Mesenchymal stem cell (in vitro differentiated cells and primary cell): Measurements from ENCODE around the gene SPSB2.

Source experiments
- DNase-seq: peaks from one replicate; pipeline ENCODE4 v3.0.0-alpha.2; 2013
- H2AFZ ChIP-seq: one replicate; pipeline ENCODE4 v1.6.1; 2013; ENCODE audit warnings: low read depth, mild to moderate bottlenecking, control low read depth, inconsistent platforms, low read length, moderate library complexity
- H2AK5ac ChIP-seq: 2 replicates; pipeline ENCODE4 v1.6.1; 2013; ENCODE audit warnings: low read length, moderate library complexity, mild to moderate bottlenecking, inconsistent platforms; ENCODE audit not compliant: severe bottlenecking
- H2BK120ac ChIP-seq: one replicate; pipeline ENCODE4 v1.6.1; 2013; ENCODE audit warnings: low read depth, mild to moderate bottlenecking, inconsistent platforms, low read length, moderate library complexity
- H2BK12ac ChIP-seq, 2 experiments: one replicate each; pipeline ENCODE4 v1.6.1; 2013; ENCODE audit warnings: inconsistent platforms in 2 of 2, low read length in 2 of 2, mild to moderate bottlenecking in 2 of 2, moderate library complexity in 2 of 2, control low read depth in 1 of 2
- H2BK15ac ChIP-seq: one replicate; pipeline ENCODE4 v1.6.1; 2013; ENCODE audit warnings: mild to moderate bottlenecking, low read depth, inconsistent platforms; ENCODE audit not compliant: poor library complexity, severe bottlenecking
- H2BK5ac ChIP-seq: 2 replicates; pipeline ENCODE4 v1.6.1; 2013; ENCODE audit warnings: low read depth, mild to moderate bottlenecking, low read length, control low read depth, inconsistent platforms; ENCODE audit not compliant: poor library complexity, severe bottlenecking
- H3K14ac ChIP-seq, 2 experiments: one replicate each; pipeline ENCODE4 v1.6.1; 2013; ENCODE audit warnings: inconsistent platforms in 2 of 2, low read length in 2 of 2, control low read depth in 1 of 2, mild to moderate bottlenecking in 1 of 2, moderate library complexity in 1 of 2
- H3K18ac ChIP-seq, 2 experiments: one replicate each; pipeline ENCODE4 v1.6.1; 2013; ENCODE audit warnings: inconsistent platforms in 2 of 2, low read length in 2 of 2, control low read depth in 1 of 2, low read depth in 1 of 2, mild to moderate bottlenecking in 1 of 2
- H3K23ac ChIP-seq, 2 experiments: one replicate each; pipeline ENCODE4 v1.6.1; 2013; ENCODE audit warnings: inconsistent platforms in 2 of 2, low read length in 2 of 2, mild to moderate bottlenecking in 2 of 2, moderate library complexity in 2 of 2, control low read depth in 1 of 2
- H3K27ac ChIP-seq: 2 replicates; pipeline ENCODE4 v1.5.1; 2013; ENCODE audit warnings: mild to moderate bottlenecking, moderate library complexity, low read length, control low read depth, inconsistent platforms; ENCODE audit not compliant: poor library complexity, severe bottlenecking
- H3K27me3 ChIP-seq, 2 experiments: 2 replicates each; pipeline versions ENCODE4 v1.6.1 to v1.7.0; 2013; ENCODE audit warnings: low read length in 2 of 2, mild to moderate bottlenecking in 2 of 2, moderate library complexity in 2 of 2, control low read depth in 1 of 2, inconsistent platforms in 1 of 2; ENCODE audit not compliant: control insufficient read depth in 1 of 2, insufficient read depth in 1 of 2
- H3K36me3 ChIP-seq, 2 experiments: 2 replicates each; pipeline versions ENCODE4 v1.6.1 to v1.7.0; 2013; ENCODE audit warnings: low read length in 2 of 2, control low read depth in 1 of 2, inconsistent platforms in 1 of 2, low read depth in 1 of 2, mild to moderate bottlenecking in 1 of 2; ENCODE audit not compliant: insufficient read depth in 2 of 2, control insufficient read depth in 1 of 2
- H3K4ac ChIP-seq, 2 experiments: one replicate each; pipeline ENCODE4 v1.6.1; 2013; ENCODE audit warnings: inconsistent platforms in 2 of 2, low read length in 2 of 2, mild to moderate bottlenecking in 2 of 2, moderate library complexity in 2 of 2, control low read depth in 1 of 2, low read depth in 1 of 2
- H3K4me1 ChIP-seq: 2 replicates; pipeline ENCODE4 v1.6.1; 2013; ENCODE audit warnings: low read depth, low read length, control low read depth; ENCODE audit not compliant: control insufficient read depth, insufficient read depth
- H3K4me2 ChIP-seq: 2 replicates; pipeline ENCODE4 v1.6.1; 2013; ENCODE audit warnings: low read length, mild to moderate bottlenecking, inconsistent platforms; ENCODE audit not compliant: poor library complexity, severe bottlenecking
- H3K4me3 ChIP-seq, 2 experiments: 2 replicates each; pipeline versions ENCODE4 v1.5.1 to v1.7.0; 2013; ENCODE audit warnings: low read length in 2 of 2, mild to moderate bottlenecking in 2 of 2, control low read depth in 1 of 2, low read depth in 1 of 2; ENCODE audit not compliant: insufficient read depth in 1 of 2
- H3K79me1 ChIP-seq: replicated peaks from 2 replicates; pipeline ENCODE4 v1.6.1; 2013; ENCODE audit warnings: mild to moderate bottlenecking, control low read depth, low read length, inconsistent platforms; ENCODE audit not compliant: poor library complexity, severe bottlenecking
- H3K9ac ChIP-seq: 2 replicates; pipeline ENCODE4 v1.7.0; 2013; ENCODE audit warnings: mild to moderate bottlenecking, low read length, moderate library complexity
- H3K9me3 ChIP-seq: 2 replicates; pipeline ENCODE4 v1.7.0; 2013; ENCODE audit warnings: mild to moderate bottlenecking, low read length; ENCODE audit not compliant: control insufficient read depth
- H4K8ac ChIP-seq: one replicate; pipeline ENCODE4 v1.6.1; 2013; ENCODE audit warnings: inconsistent platforms, mild to moderate bottlenecking, low read length, moderate library complexity
- H4K91ac ChIP-seq: one replicate; pipeline ENCODE4 v1.6.1; 2013; ENCODE audit warnings: mild to moderate bottlenecking, low read length, inconsistent platforms
- WGBS: methylation state at CpG from one replicate; pipeline ENCODE4 v1.1.7; 2013; ENCODE audit warnings: mixed read lengths; 5-methylcytosine and 5-hydroxymethylcytosine counted together

Gene SPSB2

DNA sequence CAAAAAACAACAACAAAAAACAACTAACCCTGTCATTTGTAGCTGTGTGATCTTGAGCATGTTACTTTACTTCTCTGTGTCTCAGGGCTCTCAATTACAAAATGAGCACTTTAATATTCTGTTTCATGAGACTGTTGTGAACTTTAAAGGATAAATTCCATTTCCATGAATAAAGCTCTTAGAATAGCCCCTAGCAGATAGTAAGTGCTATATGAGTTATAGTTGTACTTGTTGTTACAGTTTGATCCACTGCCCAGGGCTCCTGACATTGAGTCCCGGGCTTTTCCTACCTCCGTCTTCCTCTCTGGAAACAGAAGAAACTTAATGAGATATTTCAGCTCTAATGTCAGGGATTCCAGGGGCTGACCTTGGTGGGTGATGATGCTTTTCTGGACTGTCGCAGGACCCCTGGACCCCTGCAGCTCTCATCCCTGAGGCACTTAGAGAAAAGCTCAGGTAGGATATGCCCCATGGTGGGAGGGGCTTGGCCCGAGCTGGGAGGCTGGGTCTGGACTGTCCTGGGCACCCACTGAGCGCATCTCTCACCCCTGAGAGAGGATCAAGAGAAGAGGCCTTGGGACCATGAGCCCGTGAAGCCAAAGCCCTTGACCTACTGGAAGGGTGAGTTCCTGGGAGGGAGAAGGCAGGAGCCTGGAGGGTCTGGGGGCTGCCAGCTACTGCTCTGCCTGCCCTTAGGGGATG, 39.8 kb downstream of the SPSB2 start:
- Histone ChIP-seq H2AFZ (no peak overlapping the region), H2BK5ac (no peak overlapping the region), H3K27ac (no peak overlapping the region), H3K9me3 (no peaks in the 10 kb centered on the region), H3K79me1 (peaks cover 40% of the 10 kb centered on the region), H3K14ac (no peak overlapping the region), H2AK5ac (no peak overlapping the region), H3K9ac (no peak overlapping the region), H2BK120ac (no peak overlapping the region), H4K91ac (no peak overlapping the region), H2BK15ac (no peak overlapping the region), H3K18ac (no peak overlapping the region), H4K8ac (no peak overlapping the region), H3K4ac (no peak overlapping the region), H3K4me1 (peaks cover 13% of the 10 kb centered on the region), H3K27me3 (no peaks in the 10 kb centered on the region), H3K23ac (no peak overlapping the region), H2BK12ac (no peak overlapping the region), H3K4me3 (no peak overlapping the region), H3K36me3 (peaks cover 59 to 70% of the 10 kb centered on the region in 2 experiments), H3K4me2 (no peak overlapping the region)
- no peak for DNase-seq
- WGBS, result 91% methylated on average over 6 of the region's 6 CpGs

DNA sequence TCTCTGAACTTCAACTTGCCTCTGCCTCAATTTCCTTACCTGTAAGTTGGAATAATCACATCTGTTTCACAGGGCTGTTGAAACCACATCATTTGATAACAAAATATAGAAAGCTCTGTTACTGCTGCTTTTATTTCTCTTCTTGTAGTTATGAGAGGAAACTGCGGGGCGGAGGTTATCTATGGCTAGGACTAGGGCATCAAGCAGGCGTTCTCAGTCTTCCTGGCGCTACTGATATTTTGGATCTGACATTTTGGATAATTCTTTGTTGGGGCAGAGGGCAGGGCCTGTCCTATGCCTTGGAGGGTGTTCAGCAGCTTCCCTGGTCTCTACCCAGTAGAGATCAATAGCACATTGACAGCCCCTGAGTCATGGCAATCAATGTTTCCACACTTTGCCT, 41.0 kb downstream of the SPSB2 start:
- Histone ChIP-seq H2AFZ (no peak overlapping the region), H2BK12ac (no peak overlapping the region), H4K91ac (no peak overlapping the region), H3K4me2 (no peak overlapping the region), H3K9me3 (no peaks in the 10 kb centered on the region), H2BK5ac (no peak overlapping the region), H3K4me3 (no peak overlapping the region), H2BK15ac (no peak overlapping the region), H4K8ac (no peak overlapping the region), H3K27me3 (no peaks in the 10 kb centered on the region), H3K23ac (no peak overlapping the region), H3K36me3 (peaks cover 47 to 57% of the 10 kb centered on the region in 2 experiments), H3K18ac (no peak overlapping the region), H3K9ac (no peak overlapping the region), H3K27ac (no peak overlapping the region), H2BK120ac (no peak overlapping the region), H3K4ac (no peak overlapping the region), H3K79me1 (peaks cover 34% of the 10 kb centered on the region), H2AK5ac (no peak overlapping the region), H3K14ac (no peak overlapping the region), H3K4me1 (peaks cover 21% of the 10 kb centered on the region)
- 98% methylated on average over 4 of the region's 4 CpGs for WGBS
- no peak for DNase-seq

DNA sequence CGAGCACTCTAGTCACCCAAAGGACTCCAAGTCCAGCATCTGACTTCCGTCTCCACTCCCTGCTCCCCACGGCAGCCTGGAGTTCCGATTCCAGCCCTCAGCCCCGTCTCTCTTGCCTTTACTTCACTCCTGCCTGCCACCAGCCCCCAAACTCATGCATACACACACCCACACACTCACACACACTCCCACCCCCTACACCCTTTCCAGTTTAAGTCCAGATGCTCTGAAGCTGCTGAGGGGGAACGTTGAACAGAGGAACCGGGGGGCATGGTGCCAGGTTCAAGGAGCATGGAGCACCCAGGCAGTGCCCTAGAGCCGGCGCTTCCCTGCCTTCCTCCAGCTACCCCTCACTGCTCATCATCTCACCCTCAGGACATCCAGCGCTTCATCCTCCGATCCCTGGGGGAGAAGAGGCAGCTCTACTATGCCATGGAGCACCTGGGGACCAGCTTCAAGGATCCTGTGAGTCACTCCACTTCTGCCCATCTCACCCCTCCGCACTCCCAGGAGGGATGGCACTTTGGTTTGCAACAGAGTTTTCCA, 41.6 kb downstream of the SPSB2 start:
- peaks cover 35% of the 10 kb centered on the region for H3K79me1 ChIP-seq
- H4K8ac ChIP-seq, result no peak overlapping the region
- no peak overlapping the region for H2AFZ ChIP-seq
- no peak overlapping the region for H4K91ac ChIP-seq
- no peak overlapping the region for H3K18ac ChIP-seq
- H3K36me3 ChIP-seq, result peaks cover 43 to 51% of the 10 kb centered on the region in 2 experiments
- no peak overlapping the region for H2BK15ac ChIP-seq
- no peak overlapping the region for H3K4me2 ChIP-seq
- H2AK5ac ChIP-seq, result no peak overlapping the region
- H3K9ac ChIP-seq, result no peak overlapping the region
- H3K27me3 ChIP-seq, result no peaks in the 10 kb centered on the region
- no peak overlapping the region for H2BK120ac ChIP-seq
- H3K23ac ChIP-seq, result no peak overlapping the region
- 96% methylated on average over 12 of the region's 12 CpGs for WGBS
- no peak for DNase-seq
- H3K27ac ChIP-seq, result no peak overlapping the region
- no peak overlapping the region for H2BK5ac ChIP-seq
- H3K9me3 ChIP-seq, result no peaks in the 10 kb centered on the region
- H3K4me1 ChIP-seq, result peaks cover 24% of the 10 kb centered on the region
- H3K4me3 ChIP-seq, result no peak overlapping the region
- no peak overlapping the region for H2BK12ac ChIP-seq
- no peak overlapping the region for H3K4ac ChIP-seq
- no peak overlapping the region for H3K14ac ChIP-seq

DNA sequence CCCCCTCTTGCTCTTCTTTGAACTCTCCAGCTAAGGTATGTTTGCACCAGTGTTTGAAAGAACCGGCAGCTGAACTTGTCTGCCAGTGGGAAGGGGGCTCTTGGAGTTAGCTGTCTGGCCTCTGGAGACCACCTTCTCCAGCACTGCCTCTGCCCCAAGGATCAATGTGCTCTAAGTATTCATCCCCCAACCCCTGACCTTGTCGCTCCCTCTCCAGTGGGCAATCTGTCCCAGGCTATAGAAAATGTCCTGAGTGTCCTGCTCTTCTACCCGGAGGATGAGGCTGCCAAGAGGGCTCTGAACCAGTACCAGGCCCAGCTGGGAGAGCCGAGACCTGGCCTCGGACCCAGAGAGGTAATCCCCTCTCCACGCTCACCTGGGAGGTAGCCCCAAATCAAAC, 42.1 kb downstream of the SPSB2 start:
- H4K8ac ChIP-seq, result no peak overlapping the region
- H3K14ac ChIP-seq, result no peak overlapping the region
- no peak overlapping the region for H3K4me3 ChIP-seq
- no peak overlapping the region for H3K4me2 ChIP-seq
- 97% methylated on average over 6 of the region's 6 CpGs for WGBS
- H2BK15ac ChIP-seq, result no peak overlapping the region
- no peak overlapping the region for H3K9ac ChIP-seq
- peaks cover 24% of the 10 kb centered on the region for H3K4me1 ChIP-seq
- H2BK5ac ChIP-seq, result no peak overlapping the region
- H2AFZ ChIP-seq, result no peak overlapping the region
- peaks cover 37% of the 10 kb centered on the region for H3K79me1 ChIP-seq
- no peak overlapping the region for H3K27ac ChIP-seq
- H2BK120ac ChIP-seq, result no peak overlapping the region
- H3K9me3 ChIP-seq, result no peaks in the 10 kb centered on the region
- H3K18ac ChIP-seq, result no peak overlapping the region
- no peak overlapping the region for H4K91ac ChIP-seq
- H2AK5ac ChIP-seq, result no peak overlapping the region
- DNase-seq, result no peak
- no peaks in the 10 kb centered on the region for H3K27me3 ChIP-seq
- peaks cover 44 to 46% of the 10 kb centered on the region in 2 experiments for H3K36me3 ChIP-seq
- no peak overlapping the region for H2BK12ac ChIP-seq
- H3K4ac ChIP-seq, result no peak overlapping the region
- no peak overlapping the region for H3K23ac ChIP-seq
